ENCODE data around the gene PRRX2.

Gene PRRX2

GRCh38 chr9:129679537-129679936 lies 14.1 kb downstream of the PRRX2 start:
- no peak for DNase-seq (ENCODE audit: low spot score)

- DNase-seq (ENCODE audit: low spot score): no peak
Observed at GRCh38 chr9:129681924-129682323, 16.5 kb downstream of the PRRX2 start.

GRCh38 chr9:129682381-129682780 lies 16.9 kb downstream of the PRRX2 start:
- DNase-seq (ENCODE audit: low spot score): no peak

GRCh38 chr9:129685220-129685932 lies 19.9 kb downstream of the PRRX2 start:
- DNase-seq (ENCODE audit: low spot score): no peak

- no peak for DNase-seq (ENCODE audit: low spot score)
Observed at GRCh38 chr9:129685933-129686259, 20.4 kb downstream of the PRRX2 start.

- DNase-seq (ENCODE audit: low spot score): no peak
Observed at GRCh38 chr9:129686736-129687135, 21.3 kb downstream of the PRRX2 start.

- DNase-seq (ENCODE audit: low spot score): no peak
Observed at GRCh38 chr9:129687391-129687790, 21.9 kb downstream of the PRRX2 start.

GRCh38 chr9:129688285-129689043 lies 23.0 kb downstream of the PRRX2 start:
- no peak for DNase-seq (ENCODE audit: low spot score)

GRCh38 chr9:129692534-129692933 lies 27.1 kb downstream of the PRRX2 start:
- DNase-seq (ENCODE audit: low spot score): no peak

GRCh38 chr9:129693741-129694140 lies 28.3 kb downstream of the PRRX2 start:
- no peak for DNase-seq (ENCODE audit: low spot score)

- no peak for DNase-seq (ENCODE audit: low spot score)
Observed at GRCh38 chr9:129694243-129694646, 28.8 kb downstream of the PRRX2 start.

- no peak for DNase-seq (ENCODE audit: low spot score)
Observed at GRCh38 chr9:129695870-129696269, 30.4 kb downstream of the PRRX2 start.

- peak; percentile 33 for DNase-seq (ENCODE audit: low spot score)
Observed at GRCh38 chr9:129696944-129697655, 31.7 kb downstream of the PRRX2 start.

GRCh38 chr9:129697656-129698253 lies 32.3 kb downstream of the PRRX2 start:
- no peak for DNase-seq (ENCODE audit: low spot score)

- DNase-seq (ENCODE audit: low spot score): no peak
Observed at GRCh38 chr9:129698254-129698757, 32.9 kb downstream of the PRRX2 start.

GRCh38 chr9:129701054-129701453 lies 35.6 kb downstream of the PRRX2 start:
- DNase-seq (ENCODE audit: low spot score): no peak

GRCh38 chr9:129701549-129701948 lies 36.1 kb downstream of the PRRX2 start:
- no peak for DNase-seq (ENCODE audit: low spot score)

GRCh38 chr9:129702589-129703520 lies 37.4 kb downstream of the PRRX2 start:
- DNase-seq (ENCODE audit: low spot score): no peak

- DNase-seq (ENCODE audit: low spot score): no peak
Observed at GRCh38 chr9:129703667-129704355, 38.4 kb downstream of the PRRX2 start.

- no peak for DNase-seq (ENCODE audit: low spot score)
Observed at GRCh38 chr9:129704807-129705206, 39.4 kb downstream of the PRRX2 start.

GRCh38 chr9:129708793-129709192 lies 43.3 kb downstream of the PRRX2 start:
- no peak for DNase-seq (ENCODE audit: low spot score)

All from germinal center (tissue), 1 donor.